Measurements from ENCODE around the gene CEP112. TPM values are rescaled to one million over a fixed set of nuclear protein-coding genes. Genes with fewer than 3 reads are reported as not detected.
A peak's percentile ranks its signal among the peaks of the same experiment; 100 is the strongest.

The CEP112 gene
- total RNA-seq, 1 donor from 2014 or later: 13.9 TPM

DNA sequence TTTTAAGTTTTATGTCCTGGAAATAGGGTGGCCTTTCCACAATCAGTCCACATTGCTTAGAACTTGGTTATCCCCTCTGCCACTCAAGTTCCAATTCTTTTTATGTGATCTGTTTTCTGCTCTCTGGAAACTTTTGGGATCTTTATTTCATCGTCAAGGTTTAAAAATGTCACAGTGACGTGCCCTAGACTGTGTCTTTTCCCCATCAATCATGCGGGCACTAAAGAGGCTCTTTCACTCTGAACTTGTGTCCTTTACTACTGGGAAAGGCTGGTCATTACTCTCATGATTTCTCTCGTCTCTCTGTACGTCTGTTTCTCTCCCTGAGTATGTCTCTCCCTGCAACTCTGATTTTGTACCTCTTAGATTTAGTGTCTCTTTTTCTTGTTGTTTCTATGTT lies 440.7 kb downstream of the CEP112 start:
- no peak for TF ChIP-seq EZH2 (IDR thresholded peaks at IDR 0.05; ENCODE audit: insufficient read depth, low read length)
- H3K27me3 Mint-ChIP-seq (ENCODE audit: low read depth, unreplicated experiment): no peaks in the 10 kb centered on the region
- no peaks in the 10 kb centered on the region for H3K9me3 ChIP-seq (ENCODE audit: insufficient read depth, low read depth, low read length)
- no peak overlapping the region for H3K4me3 ChIP-seq (ENCODE audit: insufficient read depth, low read depth, low read length)
- no peak overlapping the region for H2AFZ ChIP-seq (ENCODE audit: low read depth, low read length)
- H3K27me3 ChIP-seq (ENCODE audit: insufficient read depth, low read length): no peaks in the 10 kb centered on the region
- H3K27ac Mint-ChIP-seq (ENCODE audit: unreplicated experiment): no peak overlapping the region
- no peaks in the 10 kb centered on the region for H3K36me3 ChIP-seq (ENCODE audit: insufficient read depth, low read length)
- H3K4me3 Mint-ChIP-seq (ENCODE audit: unreplicated experiment): no peak overlapping the region
- no peak for DNase-seq (ENCODE audit: low read depth)
- peak overlapping the region; percentile 62 for H3K4me2 ChIP-seq (ENCODE audit: low read length)
- H3K4me1 Mint-ChIP-seq (ENCODE audit: low read depth, unreplicated experiment): peaks cover 22% of the 10 kb centered on the region
- H3K79me2 ChIP-seq (ENCODE audit: insufficient read depth, low read length): no peaks in the 10 kb centered on the region
- H3K27ac ChIP-seq (ENCODE audit: low read depth, low read length): no peak overlapping the region
- peak; percentile 9 for FAIRE-seq
- no peak overlapping the region for H3K9ac ChIP-seq (ENCODE audit: low read length)
- peaks cover 14% of the 10 kb centered on the region for H3K4me1 ChIP-seq (ENCODE audit: insufficient read depth, low read length)
- no peaks in the 10 kb centered on the region for H3K36me3 Mint-ChIP-seq (ENCODE audit: low read depth, unreplicated experiment)
- no peaks in the 10 kb centered on the region for H4K20me1 ChIP-seq (ENCODE audit: insufficient read depth, low read length)
- H3K9me3 Mint-ChIP-seq (ENCODE audit: unreplicated experiment): no peaks in the 10 kb centered on the region

DNA sequence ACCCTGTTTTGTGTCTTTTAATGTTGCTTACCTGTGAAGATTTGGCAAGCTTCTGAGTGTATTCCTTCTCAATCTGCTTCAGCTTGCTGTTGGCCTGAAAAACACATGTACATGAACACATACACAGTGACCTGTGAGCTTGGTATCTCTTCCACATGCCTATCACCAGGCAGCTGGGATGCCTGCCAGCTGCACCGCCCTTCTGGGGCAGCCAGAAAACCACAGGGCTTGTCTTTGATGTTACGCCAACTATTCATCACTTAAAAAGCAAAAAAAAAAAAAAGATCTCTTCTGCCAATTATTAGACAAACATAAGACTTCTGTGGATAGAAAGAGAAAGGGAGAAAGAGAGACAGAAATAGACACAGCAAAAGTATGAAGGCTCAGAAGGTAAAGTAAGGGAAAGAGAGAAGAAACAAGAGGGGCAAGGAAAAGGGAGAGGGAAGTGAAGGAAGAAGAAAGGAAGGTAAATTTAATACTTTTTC lies 441.3 kb downstream of the CEP112 start:
- H2AFZ ChIP-seq (ENCODE audit: low read depth, low read length): no peak overlapping the region
- H3K79me2 ChIP-seq (ENCODE audit: insufficient read depth, low read length): no peaks in the 10 kb centered on the region
- H4K20me1 ChIP-seq (ENCODE audit: insufficient read depth, low read length): no peaks in the 10 kb centered on the region
- no peak for TF ChIP-seq EZH2 (IDR thresholded peaks at IDR 0.05; ENCODE audit: insufficient read depth, low read length)
- TF ChIP-seq, protein P1, sequence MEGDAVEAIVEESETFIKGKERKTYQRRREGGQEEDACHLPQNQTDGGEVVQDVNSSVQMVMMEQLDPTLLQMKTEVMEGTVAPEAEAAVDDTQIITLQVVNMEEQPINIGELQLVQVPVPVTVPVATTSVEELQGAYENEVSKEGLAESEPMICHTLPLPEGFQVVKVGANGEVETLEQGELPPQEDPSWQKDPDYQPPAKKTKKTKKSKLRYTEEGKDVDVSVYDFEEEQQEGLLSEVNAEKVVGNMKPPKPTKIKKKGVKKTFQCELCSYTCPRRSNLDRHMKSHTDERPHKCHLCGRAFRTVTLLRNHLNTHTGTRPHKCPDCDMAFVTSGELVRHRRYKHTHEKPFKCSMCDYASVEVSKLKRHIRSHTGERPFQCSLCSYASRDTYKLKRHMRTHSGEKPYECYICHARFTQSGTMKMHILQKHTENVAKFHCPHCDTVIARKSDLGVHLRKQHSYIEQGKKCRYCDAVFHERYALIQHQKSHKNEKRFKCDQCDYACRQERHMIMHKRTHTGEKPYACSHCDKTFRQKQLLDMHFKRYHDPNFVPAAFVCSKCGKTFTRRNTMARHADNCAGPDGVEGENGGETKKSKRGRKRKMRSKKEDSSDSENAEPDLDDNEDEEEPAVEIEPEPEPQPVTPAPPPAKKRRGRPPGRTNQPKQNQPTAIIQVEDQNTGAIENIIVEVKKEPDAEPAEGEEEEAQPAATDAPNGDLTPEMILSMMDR (IDR thresholded peaks at IDR 0.05; ENCODE audit: insufficient read depth, low read depth, low read length): no peak
- H3K4me2 ChIP-seq (ENCODE audit: low read length): peak overlapping the region; percentile 62
- no peaks in the 10 kb centered on the region for H3K36me3 ChIP-seq (ENCODE audit: insufficient read depth, low read length)
- H3K9me3 ChIP-seq (ENCODE audit: insufficient read depth, low read depth, low read length): no peaks in the 10 kb centered on the region
- DNase-seq (ENCODE audit: low read depth): peak; percentile 95
- Mint-ChIP-seq H3K4me1 (ENCODE audit: low read depth, unreplicated experiment) (peaks cover 22% of the 10 kb centered on the region), H3K9me3 (ENCODE audit: unreplicated experiment) (no peaks in the 10 kb centered on the region), H3K27ac (ENCODE audit: unreplicated experiment) (peak overlapping the region; percentile 5), H3K27me3 (ENCODE audit: low read depth, unreplicated experiment) (no peaks in the 10 kb centered on the region), H3K4me3 (ENCODE audit: unreplicated experiment) (no peak overlapping the region), H3K36me3 (ENCODE audit: low read depth, unreplicated experiment) (no peaks in the 10 kb centered on the region)
- peak; percentile 71 for FAIRE-seq
- H3K27me3 ChIP-seq (ENCODE audit: insufficient read depth, low read length): no peaks in the 10 kb centered on the region
- H3K9ac ChIP-seq (ENCODE audit: low read length): no peak overlapping the region
- peaks cover 14% of the 10 kb centered on the region for H3K4me1 ChIP-seq (ENCODE audit: insufficient read depth, low read length)
- H3K4me3 ChIP-seq (ENCODE audit: insufficient read depth, low read depth, low read length): no peak overlapping the region
- H3K27ac ChIP-seq (ENCODE audit: low read depth, low read length): no peak overlapping the region

DNA sequence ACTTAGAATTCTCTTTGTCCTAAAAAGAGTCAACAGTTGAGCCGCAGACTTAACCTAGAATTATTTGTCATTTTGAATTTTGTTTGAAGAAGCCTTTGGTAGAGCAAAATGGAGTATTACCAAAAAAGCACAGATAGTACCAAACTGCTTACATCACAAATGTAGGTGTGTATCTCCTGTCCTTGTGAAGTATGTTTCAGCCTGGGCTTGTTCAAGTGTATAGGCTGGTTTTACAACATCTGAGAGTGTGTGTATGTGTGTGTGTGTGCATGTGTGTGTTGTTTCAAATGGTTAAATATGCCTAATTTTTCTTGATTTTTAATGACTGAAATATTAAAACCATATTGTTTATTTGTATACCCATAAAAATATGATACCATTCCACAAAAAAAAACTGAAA lies 441.8 kb downstream of the CEP112 start:
- no peaks in the 10 kb centered on the region for H3K9me3 Mint-ChIP-seq (ENCODE audit: unreplicated experiment)
- no peaks in the 10 kb centered on the region for H4K20me1 ChIP-seq (ENCODE audit: insufficient read depth, low read length)

More for the DNA sequence above, 441.8 kb downstream of the CEP112 start:
- H3K4me3 ChIP-seq (ENCODE audit: insufficient read depth, low read depth, low read length): no peak overlapping the region
- H3K4me1 ChIP-seq (ENCODE audit: insufficient read depth, low read length): peaks cover 14% of the 10 kb centered on the region
- no peak for FAIRE-seq
- H3K27ac Mint-ChIP-seq (ENCODE audit: unreplicated experiment): peak overlapping the region; percentile 37
- no peak for TF ChIP-seq EZH2 (IDR thresholded peaks at IDR 0.05; ENCODE audit: insufficient read depth, low read length)
- TF ChIP-seq, protein P1 (IDR thresholded peaks at IDR 0.05; ENCODE audit: insufficient read depth, low read depth, low read length): no peak
- peaks cover 22% of the 10 kb centered on the region for H3K4me1 Mint-ChIP-seq (ENCODE audit: low read depth, unreplicated experiment)
- H3K36me3 Mint-ChIP-seq (ENCODE audit: low read depth, unreplicated experiment): no peaks in the 10 kb centered on the region
- H3K27ac ChIP-seq (ENCODE audit: low read depth, low read length): no peak overlapping the region
- no peaks in the 10 kb centered on the region for H3K36me3 ChIP-seq (ENCODE audit: insufficient read depth, low read length)
- no peak overlapping the region for H2AFZ ChIP-seq (ENCODE audit: low read depth, low read length)
- H3K79me2 ChIP-seq (ENCODE audit: insufficient read depth, low read length): no peaks in the 10 kb centered on the region
- no peaks in the 10 kb centered on the region for H3K27me3 ChIP-seq (ENCODE audit: insufficient read depth, low read length)
- no peak overlapping the region for H3K4me3 Mint-ChIP-seq (ENCODE audit: unreplicated experiment)
- no peaks in the 10 kb centered on the region for H3K9me3 ChIP-seq (ENCODE audit: insufficient read depth, low read depth, low read length)
- H3K4me2 ChIP-seq (ENCODE audit: low read length): peak overlapping the region; percentile 62
- no peaks in the 10 kb centered on the region for H3K27me3 Mint-ChIP-seq (ENCODE audit: low read depth, unreplicated experiment)
- DNase-seq (ENCODE audit: low read depth): peak; percentile 6
- H3K9ac ChIP-seq (ENCODE audit: low read length): no peak overlapping the region

Data from astrocyte (in vitro differentiated cells and primary cell).